Aorta (tissue), 5 donors: ENCODE results near the gene CAMK2D. TPM values are rescaled to one million over a fixed set of nuclear protein-coding genes. Genes with fewer than 3 reads are reported as not detected.

ENCODE experiments used
- ATAC-seq: fragments of 200-7000 bp; cut with Tn5 transposase; one replicate; pipeline ENCODE4 v1.9.1; 2022; ENCODE audit warnings: moderate library complexity; ENCODE audit not compliant: low FRiP score
- DNase-seq, 2 donors: peaks; one replicate each; pipeline ENCODE4 v3.0.0-alpha.2; 2020
- H3K27ac ChIP-seq, 2 donors: one replicate each; pipeline ENCODE4 v1.5.1; 2013; ENCODE audit warnings: low read length in 2 of 2, mild to moderate bottlenecking in 2 of 2, moderate library complexity in 2 of 2, control low read depth in 1 of 2, inconsistent platforms in 1 of 2, low read depth in 1 of 2
- H3K27me3 ChIP-seq, 2 donors: one replicate each; pipeline ENCODE4 v1.6.1; 2013; ENCODE audit warnings: control low read depth in 1 of 2, low read length in 1 of 2, mild to moderate bottlenecking in 1 of 2, moderate library complexity in 1 of 2; ENCODE audit not compliant: insufficient read depth in 2 of 2, control insufficient read depth in 1 of 2
- H3K36me3 ChIP-seq, 2 donors: one replicate each; pipeline ENCODE4 v1.6.1; 2013; ENCODE audit warnings: control low read depth in 1 of 2, low read length in 1 of 2, mild to moderate bottlenecking in 1 of 2; ENCODE audit not compliant: insufficient read depth in 2 of 2, control insufficient read depth in 1 of 2
- H3K4me1 ChIP-seq, 2 donors: one replicate each; pipeline ENCODE4 v1.6.1; 2013; ENCODE audit warnings: low read length in 2 of 2, control low read depth in 1 of 2, mild to moderate bottlenecking in 1 of 2, moderate library complexity in 1 of 2; ENCODE audit not compliant: insufficient read depth in 2 of 2, control insufficient read depth in 1 of 2
- H3K4me3 ChIP-seq, 2 donors: one replicate each; pipeline ENCODE4 v1.5.1; 2013; ENCODE audit warnings: low read length in 2 of 2, control low read depth in 1 of 2, mild to moderate bottlenecking in 1 of 2
- H3K9me3 ChIP-seq: one replicate; pipeline ENCODE4 v1.6.1; 2013; ENCODE audit warnings: mild to moderate bottlenecking, low read length; ENCODE audit not compliant: control insufficient read depth
- WGBS, 2 donors: extraction: QIAGEN DNeasy Blood & Tissue Kit; methylation state at CpG; one replicate each; pipeline ENCODE4 v1.1.7; 2013; 5-methylcytosine and 5-hydroxymethylcytosine counted together
- intact Hi-C, 2 donors: fragments of 100-400 bp; cut with DNase I; formaldehyde crosslinking; loops; one replicate each; pipeline versions ENCODE4 v1.14.2 to v1.15.0; 2022
- polyA plus RNA-seq, 2 donors: library from polyadenylated mRNA; stranded (reverse); fragments of 200-250 nt; gene quantifications; one replicate each; pipeline ENCODE4 v1.2.3, GENCODE V29; 2013
- total RNA-seq, 2 donors: library from RNA; stranded (reverse); fragmentation: NEBNext Ultra II Directional; extraction: Animal tissue kit (Norgen Biotek cat#: 25700); gene quantifications; one replicate each; pipeline ENCODE4 v1.2.1, GENCODE V29; 2021
- donor health status: healthy with polysubstance abuse.
- donor health status: Bipolar disorder and iron deficiency.
- donor health status: DM: no; HTN: no; CAD: no.
- donor health status: DM: no; HTN: no; CAD: no.
- donor health status: DM: yes; HTN: yes; CAD: no.

The CAMK2D gene
- total and polyA plus RNA-seq, 4 donors, result 18.7 to 71.8 (median 37.7) TPM

DNA sequence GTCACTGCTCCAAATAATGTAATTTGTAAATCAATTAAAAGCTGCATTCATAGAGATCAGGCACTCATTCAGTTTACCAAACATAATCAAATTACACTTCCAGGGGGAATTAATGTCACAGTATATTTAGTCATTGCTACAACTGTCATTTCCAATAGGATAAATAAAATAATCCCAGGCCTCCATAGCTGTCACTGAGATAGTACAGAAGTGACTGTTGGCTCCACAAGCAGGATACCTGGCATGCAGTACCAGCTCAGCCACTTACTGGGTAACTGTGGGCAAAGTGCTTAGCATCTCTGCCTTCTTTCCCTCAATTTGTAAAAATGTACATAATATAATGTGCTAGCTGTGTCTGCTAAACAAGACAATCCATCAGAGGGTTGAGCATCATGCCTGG, 128.1 kb downstream of the CAMK2D start:
- H3K27me3 ChIP-seq, result no peaks in the 10 kb centered on the region
- H3K9me3 ChIP-seq, result no peaks in the 10 kb centered on the region
- no peak for DNase-seq
- no peak for ATAC-seq
- no peak overlapping the region for H3K4me3 ChIP-seq
- no peak overlapping the region for H3K27ac ChIP-seq
- intact Hi-C loops, result no loop called here
- peaks cover 9 to 14% of the 10 kb centered on the region in 2 donors for H3K4me1 ChIP-seq
- no peaks in the 10 kb centered on the region for H3K36me3 ChIP-seq

DNA sequence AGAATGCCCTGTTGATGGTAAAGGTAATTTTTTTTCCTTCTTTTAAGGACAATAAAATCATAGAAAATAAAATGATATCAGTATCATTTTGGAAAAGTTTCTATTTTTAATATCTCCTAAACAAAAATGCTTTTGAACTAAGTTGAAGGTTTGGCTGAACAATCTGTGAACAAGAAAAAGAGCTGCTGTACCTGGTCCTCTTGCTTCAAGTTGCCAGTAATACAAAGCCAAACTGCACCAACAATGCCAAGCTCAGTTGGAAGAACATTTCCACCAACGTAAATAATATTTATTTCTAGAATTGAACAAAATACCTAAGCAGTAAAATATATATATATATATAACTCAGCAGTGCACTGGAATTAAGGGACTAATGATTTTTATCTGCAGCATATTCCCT, 132.8 kb downstream of the CAMK2D start:
- H3K9me3 ChIP-seq, result no peaks in the 10 kb centered on the region
- H3K27me3 ChIP-seq, result no peaks in the 10 kb centered on the region
- peaks cover 0 to 3% of the 10 kb centered on the region in 2 donors for H3K4me1 ChIP-seq
- intact Hi-C loops, result no loop called here
- H3K4me3 ChIP-seq, result no peak overlapping the region
- no peak for ATAC-seq
- DNase-seq, result no peak
- H3K36me3 ChIP-seq, result no peaks in the 10 kb centered on the region
- 19 to 23% methylated on average over 1 of the region's 1 CpG for WGBS, 2 donors
- H3K27ac ChIP-seq, result no peak overlapping the region

DNA sequence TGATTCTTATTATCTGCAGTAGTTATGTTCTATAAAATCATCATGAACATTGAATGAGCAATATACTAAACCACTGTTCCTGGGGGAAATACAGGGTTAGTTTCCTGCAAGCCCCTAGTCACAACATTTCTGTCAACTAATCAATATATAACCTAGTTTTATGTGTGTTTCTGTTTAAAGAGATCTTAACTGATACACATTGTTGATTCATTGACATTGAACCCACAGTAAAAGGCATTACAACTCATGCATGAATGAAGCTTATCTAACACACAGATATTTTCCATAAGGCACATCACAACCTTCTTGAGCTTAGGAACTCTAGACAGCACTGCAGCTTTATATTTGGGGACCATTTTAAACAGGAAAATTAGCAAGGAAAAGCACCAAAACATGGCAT, 134.2 kb downstream of the CAMK2D start:
- intact Hi-C loops, result no loop called here
- ATAC-seq, result no peak
- no peaks in the 10 kb centered on the region for H3K27me3 ChIP-seq
- no peak overlapping the region for H3K4me3 ChIP-seq
- H3K4me1 ChIP-seq, result no peaks in the 10 kb centered on the region
- no peak overlapping the region for H3K27ac ChIP-seq
- no peaks in the 10 kb centered on the region for H3K36me3 ChIP-seq
- no peak for DNase-seq
- no peaks in the 10 kb centered on the region for H3K9me3 ChIP-seq

- Histone ChIP-seq H3K4me1 (no peaks in the 10 kb centered on the region), H3K27ac (no peak overlapping the region), H3K27me3 (no peaks in the 10 kb centered on the region), H3K9me3 (no peaks in the 10 kb centered on the region), H3K4me3 (no peak overlapping the region), H3K36me3 (no peaks in the 10 kb centered on the region)
- intact Hi-C loops, result no loop called here
- DNase-seq (no peak), ATAC-seq (no peak)
- 95 to 98% methylated on average over 2 of the region's 2 CpGs for WGBS, 2 donors
Measured at GRCh38 chr4:113625902-113626301, 135.6 kb downstream of the CAMK2D start.

DNA sequence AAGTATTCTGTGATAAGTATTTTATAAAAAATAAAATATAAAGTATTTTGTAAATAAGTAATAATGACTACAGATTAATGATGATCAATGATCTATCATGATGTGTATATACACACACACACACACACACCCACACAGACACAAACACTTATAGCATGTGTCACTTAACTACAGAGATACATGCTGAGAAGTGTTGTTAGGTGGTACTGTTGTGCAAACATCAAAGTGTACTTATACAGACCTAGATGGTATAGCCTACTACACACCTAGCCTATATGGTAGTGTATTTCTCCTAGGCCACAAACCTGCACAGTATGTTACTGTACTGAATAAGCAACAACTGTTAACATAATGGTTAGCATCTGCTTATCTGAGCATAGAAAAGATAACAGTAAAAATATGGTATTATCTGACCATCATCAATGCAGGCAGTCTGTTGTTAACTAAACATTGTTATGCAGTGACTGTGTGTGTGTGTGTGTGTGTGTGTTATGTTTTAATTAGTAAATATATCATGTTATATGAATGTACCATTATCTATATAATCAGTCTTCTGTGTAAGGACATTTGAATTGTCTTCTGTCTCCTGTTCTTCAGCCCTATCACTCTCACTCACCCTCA, 138.2 kb downstream of the CAMK2D start:
- no peaks in the 10 kb centered on the region for H3K36me3 ChIP-seq
- H3K27me3 ChIP-seq, result no peaks in the 10 kb centered on the region
- ATAC-seq (no peak), DNase-seq (no peak)
- H3K4me3 ChIP-seq, result no peak overlapping the region
- intact Hi-C loops, result no loop called here
- peaks cover 0 to 4% of the 10 kb centered on the region in 2 donors for H3K4me1 ChIP-seq
- H3K27ac ChIP-seq, result no peak overlapping the region
- no peaks in the 10 kb centered on the region for H3K9me3 ChIP-seq

DNA sequence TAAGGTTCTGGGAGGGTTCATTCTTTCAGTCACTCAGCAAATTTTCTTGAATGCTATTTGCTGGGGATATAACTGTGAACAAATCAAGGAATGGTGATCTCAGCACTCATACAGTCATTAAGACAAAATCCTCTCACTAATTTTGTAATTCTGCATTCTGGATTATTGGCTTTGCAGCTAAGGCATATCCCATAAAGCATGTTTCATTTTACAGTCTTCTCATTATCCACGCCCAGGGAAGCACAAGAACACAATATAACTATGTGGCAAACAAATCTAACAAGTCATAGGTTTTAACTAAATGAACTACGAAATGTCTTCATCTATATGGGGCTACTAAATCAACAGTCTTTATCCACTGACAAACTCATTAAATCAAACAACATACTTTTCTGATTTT, 139.9 kb downstream of the CAMK2D start:
- Histone ChIP-seq H3K36me3 (no peaks in the 10 kb centered on the region), H3K9me3 (no peaks in the 10 kb centered on the region), H3K4me3 (no peak overlapping the region), H3K27me3 (no peaks in the 10 kb centered on the region), H3K27ac (no peak overlapping the region), H3K4me1 (peaks cover 0 to 4% of the 10 kb centered on the region in 2 donors)
- WGBS, 2 donors, result 98 to 99% methylated on average over 2 of the region's 2 CpGs
- no peak for DNase-seq
- ATAC-seq, result no peak
- intact Hi-C loops, result no loop called here

- intact Hi-C loops, result no loop called here
- ATAC-seq (no peak), DNase-seq (no peak)
- 97 to 98% methylated on average over 2 of the region's 2 CpGs for WGBS, 2 donors
- H3K4me3 ChIP-seq, result no peak overlapping the region
- no peaks in the 10 kb centered on the region for H3K9me3 ChIP-seq
- H3K27ac ChIP-seq, result no peak overlapping the region
- H3K4me1 ChIP-seq, result peaks cover 0 to 4% of the 10 kb centered on the region in 2 donors
- no peaks in the 10 kb centered on the region for H3K27me3 ChIP-seq
- no peaks in the 10 kb centered on the region for H3K36me3 ChIP-seq
Measured at GRCh38 chr4:113620032-113620431, 141.5 kb downstream of the CAMK2D start.

DNA sequence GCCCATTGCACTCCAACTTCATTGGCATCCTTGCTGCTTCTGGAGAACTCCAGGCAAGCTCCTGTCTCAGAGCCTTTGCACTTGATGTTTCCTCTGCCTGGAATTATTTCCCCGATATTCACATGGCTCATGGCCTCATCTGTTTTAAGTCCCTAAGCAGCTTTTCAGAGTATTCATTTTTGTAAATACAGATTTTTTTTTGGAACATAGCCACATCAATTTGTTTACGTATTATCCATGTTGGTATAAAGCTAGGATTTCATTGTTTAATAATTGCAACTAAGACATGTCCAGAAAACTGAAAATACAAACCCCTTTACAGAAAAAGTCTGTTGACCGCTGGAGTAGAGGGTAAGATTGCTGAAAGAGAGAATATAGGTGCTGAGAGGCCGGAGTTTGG, 142.0 kb downstream of the CAMK2D start:
- Histone ChIP-seq H3K4me1 (peaks cover 0 to 4% of the 10 kb centered on the region in 2 donors), H3K36me3 (no peaks in the 10 kb centered on the region), H3K9me3 (no peaks in the 10 kb centered on the region), H3K27ac (no peak overlapping the region), H3K4me3 (no peak overlapping the region), H3K27me3 (no peaks in the 10 kb centered on the region)
- DNase-seq, result no peak
- 91 to 94% methylated on average over 4 of the region's 4 CpGs for WGBS, 2 donors
- intact Hi-C loops, result no loop called here
- no peak for ATAC-seq

- no peak overlapping the region for H3K27ac ChIP-seq
- no peaks in the 10 kb centered on the region for H3K27me3 ChIP-seq
- DNase-seq (no peak), ATAC-seq (no peak)
- 5 to 8% methylated on average over 2 of the region's 2 CpGs for WGBS, 2 donors
- H3K9me3 ChIP-seq, result no peaks in the 10 kb centered on the region
- H3K4me1 ChIP-seq, result peaks cover 0 to 4% of the 10 kb centered on the region in 2 donors
- no peaks in the 10 kb centered on the region for H3K36me3 ChIP-seq
- H3K4me3 ChIP-seq, result no peak overlapping the region
- intact Hi-C loops, result no loop called here
Measured at GRCh38 chr4:113618205-113618604, 143.3 kb downstream of the CAMK2D start.
